Mammary epithelial cell (primary cell): ENCODE measurements around the gene HDDC2.

Experiments used
- EZH2 ChIP-seq: IDR thresholded peaks from 2 replicates; pipeline ENCODE4 v1.6.1; 2012; ENCODE audit warnings: low read length, inconsistent platforms, borderline replicate concordance
- TF ChIP-seq, protein P1 (sequence below), 2 donors: IDR thresholded peaks in 1 of 2; conservative IDR thresholded peaks in 1 of 2; 2 replicates each; pipeline ENCODE4 v1.5.1; 2011 to 2012; ENCODE audit warnings: inconsistent platforms in 2 of 2, low read length in 2 of 2, mild to moderate bottlenecking in 2 of 2, control low read depth in 1 of 2, low read depth in 1 of 2; ENCODE audit not compliant: insufficient read depth in 1 of 2; ENCODE audit errors: extremely low read depth in 1 of 2

DNA sequence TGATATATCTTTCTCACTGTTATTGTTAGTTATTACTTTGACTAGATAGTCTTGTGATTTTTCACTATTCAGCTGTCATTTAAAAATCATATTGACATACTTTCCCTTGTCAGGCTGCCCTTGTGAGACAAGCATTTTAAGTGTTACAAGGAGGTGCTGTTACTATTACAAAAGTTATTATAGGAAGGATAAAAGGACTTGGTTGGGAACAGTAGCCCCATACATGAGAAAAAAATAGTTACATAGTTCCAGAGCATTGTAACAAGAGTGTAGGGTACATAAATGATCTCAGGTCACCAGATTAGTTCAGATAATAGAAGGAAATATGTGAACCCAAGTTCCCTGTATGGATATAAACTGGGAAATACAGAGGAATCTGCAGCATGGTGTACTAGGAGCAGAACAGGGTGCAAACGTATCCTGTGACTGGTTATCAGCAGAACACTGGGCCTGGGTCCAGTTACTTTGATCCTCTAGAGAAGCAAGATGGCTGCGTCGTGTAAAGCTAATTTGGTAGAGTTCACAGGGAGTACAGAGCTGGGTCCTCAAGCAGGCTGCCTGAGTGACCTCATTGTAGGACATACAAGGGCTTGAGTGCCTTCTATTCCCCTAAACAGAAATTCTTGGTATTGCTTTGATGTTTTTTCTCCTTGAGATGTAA lies 38.5 kb upstream of the HDDC2 start:
- TF ChIP-seq EZH2 = no peak
- TF ChIP-seq, protein P1, sequence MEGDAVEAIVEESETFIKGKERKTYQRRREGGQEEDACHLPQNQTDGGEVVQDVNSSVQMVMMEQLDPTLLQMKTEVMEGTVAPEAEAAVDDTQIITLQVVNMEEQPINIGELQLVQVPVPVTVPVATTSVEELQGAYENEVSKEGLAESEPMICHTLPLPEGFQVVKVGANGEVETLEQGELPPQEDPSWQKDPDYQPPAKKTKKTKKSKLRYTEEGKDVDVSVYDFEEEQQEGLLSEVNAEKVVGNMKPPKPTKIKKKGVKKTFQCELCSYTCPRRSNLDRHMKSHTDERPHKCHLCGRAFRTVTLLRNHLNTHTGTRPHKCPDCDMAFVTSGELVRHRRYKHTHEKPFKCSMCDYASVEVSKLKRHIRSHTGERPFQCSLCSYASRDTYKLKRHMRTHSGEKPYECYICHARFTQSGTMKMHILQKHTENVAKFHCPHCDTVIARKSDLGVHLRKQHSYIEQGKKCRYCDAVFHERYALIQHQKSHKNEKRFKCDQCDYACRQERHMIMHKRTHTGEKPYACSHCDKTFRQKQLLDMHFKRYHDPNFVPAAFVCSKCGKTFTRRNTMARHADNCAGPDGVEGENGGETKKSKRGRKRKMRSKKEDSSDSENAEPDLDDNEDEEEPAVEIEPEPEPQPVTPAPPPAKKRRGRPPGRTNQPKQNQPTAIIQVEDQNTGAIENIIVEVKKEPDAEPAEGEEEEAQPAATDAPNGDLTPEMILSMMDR (conservative IDR thresholded peaks at IDR 0.05 in 1 of 2, IDR thresholded peaks at IDR 0.05 in 1 of 2; ENCODE audit: extremely low read depth in 1 of 2, insufficient read depth in 1 of 2, low read depth in 1 of 2, low read length in 2 of 2) = no peak
